ENCODE data around the gene SPINDOC. TPM values are rescaled to one million over a fixed set of nuclear protein-coding genes. Genes with fewer than 3 reads are reported as not detected.

The SPINDOC gene
- total RNA-seq, 1 donor from 2014 or later: 48.3 TPM

GRCh38 chr11:63829823-63830489 lies 16.7 kb downstream of the SPINDOC start:
- TF ChIP-seq EZH2 (IDR thresholded peaks at IDR 0.05; ENCODE audit: insufficient read depth, low read length) (no peak), CTCF (IDR thresholded peaks at IDR 0.05; ENCODE audit: insufficient read depth, low read depth, low read length) (no peak)
- H3K4me3 ChIP-seq (ENCODE audit: insufficient read depth, low read depth, low read length): no peak overlapping the region
- no peak overlapping the region for H3K9ac ChIP-seq (ENCODE audit: low read length)
- Mint-ChIP-seq H3K36me3 (ENCODE audit: low read depth, unreplicated experiment) (peaks cover 12% of the 10 kb centered on the region), H3K27ac (ENCODE audit: unreplicated experiment) (no peak overlapping the region), H3K4me1 (ENCODE audit: low read depth, unreplicated experiment) (no peaks in the 10 kb centered on the region), H3K27me3 (ENCODE audit: low read depth, unreplicated experiment) (no peaks in the 10 kb centered on the region), H3K9me3 (ENCODE audit: unreplicated experiment) (no peaks in the 10 kb centered on the region), H3K4me3 (ENCODE audit: unreplicated experiment) (no peak overlapping the region)
- no peaks in the 10 kb centered on the region for H3K4me1 ChIP-seq (ENCODE audit: insufficient read depth, low read length)
- H4K20me1 ChIP-seq (ENCODE audit: insufficient read depth, low read length): peaks cover 24% of the 10 kb centered on the region
- H3K27ac ChIP-seq (ENCODE audit: low read depth, low read length): no peak overlapping the region
- no peaks in the 10 kb centered on the region for H3K27me3 ChIP-seq (ENCODE audit: insufficient read depth, low read length)
- H3K9me3 ChIP-seq (ENCODE audit: insufficient read depth, low read depth, low read length): no peaks in the 10 kb centered on the region
- H3K36me3 ChIP-seq (ENCODE audit: insufficient read depth, low read length): peaks cover 11% of the 10 kb centered on the region
- H3K79me2 ChIP-seq (ENCODE audit: insufficient read depth, low read length): no peaks in the 10 kb centered on the region
- H3K4me2 ChIP-seq (ENCODE audit: low read length): no peak overlapping the region
- H2AFZ ChIP-seq (ENCODE audit: low read depth, low read length): no peak overlapping the region
- DNase-seq (ENCODE audit: low read depth) (no peak), FAIRE-seq (no peak)

GRCh38 chr11:63831326-63831725 lies 18.1 kb downstream of the SPINDOC start:
- no peak for FAIRE-seq
- Histone ChIP-seq H4K20me1 (ENCODE audit: insufficient read depth, low read length) (peaks cover 16% of the 10 kb centered on the region), H3K36me3 (ENCODE audit: insufficient read depth, low read length) (peaks cover 3% of the 10 kb centered on the region), H3K4me1 (ENCODE audit: insufficient read depth, low read length) (no peaks in the 10 kb centered on the region), H3K9ac (ENCODE audit: low read length) (no peak overlapping the region), H3K27ac (ENCODE audit: low read depth, low read length) (no peak overlapping the region), H3K4me3 (ENCODE audit: insufficient read depth, low read depth, low read length) (no peak overlapping the region), H3K4me2 (ENCODE audit: low read length) (no peak overlapping the region), H3K27me3 (ENCODE audit: insufficient read depth, low read length) (no peaks in the 10 kb centered on the region), H3K79me2 (ENCODE audit: insufficient read depth, low read length) (no peaks in the 10 kb centered on the region), H3K9me3 (ENCODE audit: insufficient read depth, low read depth, low read length) (no peaks in the 10 kb centered on the region), H2AFZ (ENCODE audit: low read depth, low read length) (no peak overlapping the region)
- peaks cover 10% of the 10 kb centered on the region for H3K36me3 Mint-ChIP-seq (ENCODE audit: low read depth, unreplicated experiment)
- no peaks in the 10 kb centered on the region for H3K4me1 Mint-ChIP-seq (ENCODE audit: low read depth, unreplicated experiment)
- no peak for DNase-seq (ENCODE audit: low read depth)
- H3K27ac Mint-ChIP-seq (ENCODE audit: unreplicated experiment): no peak overlapping the region
- no peak for TF ChIP-seq EZH2 (IDR thresholded peaks at IDR 0.05; ENCODE audit: insufficient read depth, low read length)
- no peak for TF ChIP-seq CTCF (IDR thresholded peaks at IDR 0.05; ENCODE audit: insufficient read depth, low read depth, low read length)
- no peaks in the 10 kb centered on the region for H3K9me3 Mint-ChIP-seq (ENCODE audit: unreplicated experiment)
- H3K27me3 Mint-ChIP-seq (ENCODE audit: low read depth, unreplicated experiment): no peaks in the 10 kb centered on the region
- no peak overlapping the region for H3K4me3 Mint-ChIP-seq (ENCODE audit: unreplicated experiment)

- Histone ChIP-seq H3K4me2 (ENCODE audit: low read length) (no peak overlapping the region), H3K4me3 (ENCODE audit: insufficient read depth, low read depth, low read length) (no peak overlapping the region), H3K9ac (ENCODE audit: low read length) (no peak overlapping the region), H4K20me1 (ENCODE audit: insufficient read depth, low read length) (peaks cover 9% of the 10 kb centered on the region), H3K79me2 (ENCODE audit: insufficient read depth, low read length) (no peaks in the 10 kb centered on the region), H3K27me3 (ENCODE audit: insufficient read depth, low read length) (no peaks in the 10 kb centered on the region), H3K36me3 (ENCODE audit: insufficient read depth, low read length) (no peaks in the 10 kb centered on the region), H3K27ac (ENCODE audit: low read depth, low read length) (no peak overlapping the region), H3K4me1 (ENCODE audit: insufficient read depth, low read length) (no peaks in the 10 kb centered on the region), H2AFZ (ENCODE audit: low read depth, low read length) (no peak overlapping the region), H3K9me3 (ENCODE audit: insufficient read depth, low read depth, low read length) (no peaks in the 10 kb centered on the region)
- DNase-seq (ENCODE audit: low read depth) (no peak), FAIRE-seq (no peak)
- H3K9me3 Mint-ChIP-seq (ENCODE audit: unreplicated experiment): no peaks in the 10 kb centered on the region
- H3K27ac Mint-ChIP-seq (ENCODE audit: unreplicated experiment): no peak overlapping the region
- H3K4me1 Mint-ChIP-seq (ENCODE audit: low read depth, unreplicated experiment): no peaks in the 10 kb centered on the region
- H3K36me3 Mint-ChIP-seq (ENCODE audit: low read depth, unreplicated experiment): peaks cover 10% of the 10 kb centered on the region
- no peak overlapping the region for H3K4me3 Mint-ChIP-seq (ENCODE audit: unreplicated experiment)
- TF ChIP-seq CTCF (IDR thresholded peaks at IDR 0.05; ENCODE audit: insufficient read depth, low read depth, low read length) (no peak), EZH2 (IDR thresholded peaks at IDR 0.05; ENCODE audit: insufficient read depth, low read length) (no peak)
- H3K27me3 Mint-ChIP-seq (ENCODE audit: low read depth, unreplicated experiment): no peaks in the 10 kb centered on the region
These were observed 19.1 kb downstream of the SPINDOC start for GRCh38 chr11:63832336-63832735.
